OCI-LY1 (cell line): Measurements from ENCODE around the gene SCGB3A1.

Experiments
- EZH2 ChIP-seq: fragments of 200-600 bp; sonication (generic), shearing (Covaris generic); IDR thresholded peaks from 2 replicates; pipeline ENCODE4 v1.8.0; 2017; ENCODE audit warnings: borderline replicate concordance, mixed run types, mild to moderate bottlenecking, antibody characterized with exemption, low read length, moderate library complexity, mixed read lengths
- TF ChIP-seq, protein P1 (sequence below): fragments of 200-600 bp; sonication (generic), shearing (Covaris generic); IDR thresholded peaks from 2 replicates; pipeline ENCODE4 v1.5.1; 2017; ENCODE audit warnings: mild to moderate bottlenecking, antibody characterized with exemption, low read length, moderate library complexity, mixed read lengths

GRCh38 chr5:180613814-180614188, 22.5 kb upstream of the SCGB3A1 start:
- TF ChIP-seq, protein P1, sequence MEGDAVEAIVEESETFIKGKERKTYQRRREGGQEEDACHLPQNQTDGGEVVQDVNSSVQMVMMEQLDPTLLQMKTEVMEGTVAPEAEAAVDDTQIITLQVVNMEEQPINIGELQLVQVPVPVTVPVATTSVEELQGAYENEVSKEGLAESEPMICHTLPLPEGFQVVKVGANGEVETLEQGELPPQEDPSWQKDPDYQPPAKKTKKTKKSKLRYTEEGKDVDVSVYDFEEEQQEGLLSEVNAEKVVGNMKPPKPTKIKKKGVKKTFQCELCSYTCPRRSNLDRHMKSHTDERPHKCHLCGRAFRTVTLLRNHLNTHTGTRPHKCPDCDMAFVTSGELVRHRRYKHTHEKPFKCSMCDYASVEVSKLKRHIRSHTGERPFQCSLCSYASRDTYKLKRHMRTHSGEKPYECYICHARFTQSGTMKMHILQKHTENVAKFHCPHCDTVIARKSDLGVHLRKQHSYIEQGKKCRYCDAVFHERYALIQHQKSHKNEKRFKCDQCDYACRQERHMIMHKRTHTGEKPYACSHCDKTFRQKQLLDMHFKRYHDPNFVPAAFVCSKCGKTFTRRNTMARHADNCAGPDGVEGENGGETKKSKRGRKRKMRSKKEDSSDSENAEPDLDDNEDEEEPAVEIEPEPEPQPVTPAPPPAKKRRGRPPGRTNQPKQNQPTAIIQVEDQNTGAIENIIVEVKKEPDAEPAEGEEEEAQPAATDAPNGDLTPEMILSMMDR = no peak
- no peak for TF ChIP-seq EZH2
